HFF-Myc (cell line): Measurements from ENCODE around the gene OR6F1.
"Not testable (repeated sequence)": the region's sequence is repeated elsewhere in the genome, so short reads cannot be mapped to it uniquely, and the experiment has no call there.

Experiments
- DNase-seq: peaks from one replicate; pipeline ENCODE4 v3.0.0-alpha.2; 2011; ENCODE audit warnings: low read depth; ENCODE audit errors: extremely low read depth
- H3K4me3 ChIP-seq: replicated peaks from 2 replicates; pipeline ENCODE4 v1.5.1; 2011; ENCODE audit warnings: low read depth, mild to moderate bottlenecking, control low read depth, low read length
- TF ChIP-seq, protein P1 (sequence below): IDR thresholded peaks from 2 replicates; pipeline ENCODE4 v1.5.1; 2012; ENCODE audit warnings: mild to moderate bottlenecking, low read depth, low read length, control low read depth; ENCODE audit errors: missing control alignments

OR6F1 gene

DNA sequence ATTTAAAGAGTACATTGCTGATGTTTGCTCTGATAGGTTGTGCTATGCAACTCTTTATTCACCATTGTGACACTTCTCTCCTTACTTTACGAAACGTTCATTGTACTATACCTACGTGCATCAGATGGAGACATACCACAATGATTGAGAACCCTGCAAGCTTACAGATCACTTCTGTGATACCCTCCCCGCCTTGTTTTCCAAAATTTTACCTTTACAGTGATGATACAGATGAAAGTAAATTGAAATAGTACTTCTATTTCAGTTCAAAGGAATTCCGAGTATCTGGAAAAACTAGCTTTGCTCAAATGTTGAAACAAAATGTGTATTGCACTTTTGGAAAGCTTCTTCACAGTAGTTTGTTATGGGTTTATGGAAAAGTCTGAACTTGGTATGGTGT lies 25.3 kb upstream of the OR6F1 start:
- DNase-seq, result no peak
- H3K4me3 ChIP-seq, result no peak overlapping the region
- TF ChIP-seq, protein P1, sequence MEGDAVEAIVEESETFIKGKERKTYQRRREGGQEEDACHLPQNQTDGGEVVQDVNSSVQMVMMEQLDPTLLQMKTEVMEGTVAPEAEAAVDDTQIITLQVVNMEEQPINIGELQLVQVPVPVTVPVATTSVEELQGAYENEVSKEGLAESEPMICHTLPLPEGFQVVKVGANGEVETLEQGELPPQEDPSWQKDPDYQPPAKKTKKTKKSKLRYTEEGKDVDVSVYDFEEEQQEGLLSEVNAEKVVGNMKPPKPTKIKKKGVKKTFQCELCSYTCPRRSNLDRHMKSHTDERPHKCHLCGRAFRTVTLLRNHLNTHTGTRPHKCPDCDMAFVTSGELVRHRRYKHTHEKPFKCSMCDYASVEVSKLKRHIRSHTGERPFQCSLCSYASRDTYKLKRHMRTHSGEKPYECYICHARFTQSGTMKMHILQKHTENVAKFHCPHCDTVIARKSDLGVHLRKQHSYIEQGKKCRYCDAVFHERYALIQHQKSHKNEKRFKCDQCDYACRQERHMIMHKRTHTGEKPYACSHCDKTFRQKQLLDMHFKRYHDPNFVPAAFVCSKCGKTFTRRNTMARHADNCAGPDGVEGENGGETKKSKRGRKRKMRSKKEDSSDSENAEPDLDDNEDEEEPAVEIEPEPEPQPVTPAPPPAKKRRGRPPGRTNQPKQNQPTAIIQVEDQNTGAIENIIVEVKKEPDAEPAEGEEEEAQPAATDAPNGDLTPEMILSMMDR, result no peak

DNA sequence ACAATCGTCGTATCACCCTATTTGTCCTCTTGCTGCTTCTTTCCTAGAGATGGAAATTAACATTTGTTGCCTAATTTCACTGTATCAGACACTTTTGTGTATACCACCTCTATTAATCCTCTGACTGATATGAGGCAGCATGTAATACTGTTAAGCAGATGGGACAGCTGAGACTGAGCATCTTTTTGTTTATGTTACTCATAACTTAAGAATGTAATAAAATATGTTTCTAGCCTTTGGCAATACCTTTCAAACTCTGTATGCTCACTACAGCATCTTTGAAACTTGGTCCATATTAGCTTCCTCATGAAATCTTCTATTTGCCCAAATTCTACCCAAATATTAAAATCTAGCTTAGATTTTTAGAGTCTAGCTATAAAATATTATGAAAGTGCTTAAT lies 24.3 kb upstream of the OR6F1 start:
- H3K4me3 ChIP-seq, result no peak overlapping the region
- TF ChIP-seq, protein P1, result no peak
- no peak for DNase-seq

DNA sequence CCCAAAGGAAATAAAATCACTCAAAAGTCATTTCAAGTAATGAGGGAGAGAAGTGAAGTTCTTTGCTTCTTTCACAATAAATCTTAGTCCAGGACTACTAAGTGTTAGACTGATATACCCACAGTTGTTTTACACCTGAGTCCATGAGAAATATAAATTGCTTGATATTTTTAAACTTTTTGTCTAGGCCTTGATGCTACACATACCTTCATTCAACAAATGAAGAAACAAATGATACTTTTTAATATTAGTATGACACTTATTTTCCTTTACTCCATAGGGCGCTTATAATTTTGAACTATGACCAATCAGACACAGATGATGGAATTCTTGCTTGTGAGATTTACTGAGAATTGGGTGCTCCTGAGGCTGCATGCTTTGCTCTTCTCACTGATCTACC lies 21.9 kb upstream of the OR6F1 start, which contains the start of gene OR14K1:
TSS of gene OR14K1 (plus strand) at position 301 of the 400 bp plus-strand sequence. CDS start at position 301, 0 bp downstream.
- H3K4me3 ChIP-seq, result no peak within 1 kb of the TSS
- no peak for DNase-seq
- TF ChIP-seq, protein P1, result no peak

DNA sequence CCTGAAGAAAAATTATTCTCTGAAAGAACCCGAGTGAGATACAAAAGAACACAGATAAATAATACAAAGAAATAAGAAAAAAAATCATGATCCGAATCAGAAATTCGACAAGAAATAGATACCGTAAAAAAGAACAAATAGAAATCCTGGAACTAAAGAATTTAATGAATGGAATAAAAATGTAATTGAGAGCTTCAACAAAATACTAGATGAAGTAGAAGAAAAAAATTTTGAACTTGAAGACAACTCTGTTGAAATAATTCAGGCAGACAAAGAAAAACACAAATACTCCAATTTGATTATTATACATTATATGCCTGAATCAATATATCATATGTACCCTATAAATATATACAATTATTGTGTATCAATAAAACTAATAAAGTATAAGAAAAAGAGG lies 4.8 kb upstream of the OR6F1 start:
- DNase-seq, result no peak
- H3K4me3 ChIP-seq, result no peak overlapping the region
- TF ChIP-seq, protein P1, result no peak

DNA sequence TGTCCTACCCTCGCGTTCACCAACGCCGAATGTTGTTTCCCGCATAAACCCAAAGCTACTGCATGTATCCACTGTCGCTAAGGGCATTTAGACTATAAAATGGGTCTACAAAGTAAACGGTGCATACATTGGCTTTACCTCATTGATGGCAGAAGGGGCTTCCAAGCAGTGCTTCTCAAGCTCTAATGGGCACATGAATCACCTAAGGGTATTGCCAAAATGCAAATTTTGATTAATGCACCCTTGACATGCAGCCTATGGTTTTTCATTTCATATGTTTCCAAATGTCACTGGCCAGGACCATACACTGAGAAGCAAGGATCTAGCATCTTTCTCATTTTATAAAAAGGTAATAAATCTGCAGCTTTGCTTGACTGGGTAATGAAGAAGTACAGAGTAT lies 2.7 kb downstream of the OR6F1 start:
- TF ChIP-seq, protein P1, result no peak

DNA sequence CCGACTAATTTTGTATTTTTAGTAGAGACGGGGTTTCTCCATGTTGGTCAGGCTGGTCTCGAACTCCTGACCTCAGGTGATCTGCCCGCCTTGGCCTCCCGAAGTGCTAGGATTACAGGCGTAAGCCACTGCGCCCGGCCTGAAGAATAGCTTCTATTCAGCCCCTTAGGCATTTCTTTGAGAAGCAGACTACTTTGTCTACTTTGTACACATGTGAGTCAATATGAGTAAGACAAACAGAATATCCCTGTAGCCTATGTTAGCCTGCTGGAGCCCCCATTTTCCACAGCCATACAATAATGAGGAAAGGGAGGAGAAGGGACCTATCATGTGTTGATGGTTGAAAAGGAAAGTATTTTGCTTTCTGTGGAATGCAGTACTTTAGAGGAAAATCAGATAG lies 5.8 kb downstream of the OR6F1 start:
- not testable (repeated sequence) for H3K4me3 ChIP-seq, DNase-seq

More for the DNA sequence above, 2.7 kb downstream of the OR6F1 start:
- H3K4me3 ChIP-seq, result no peak overlapping the region
- no peak for DNase-seq

DNA sequence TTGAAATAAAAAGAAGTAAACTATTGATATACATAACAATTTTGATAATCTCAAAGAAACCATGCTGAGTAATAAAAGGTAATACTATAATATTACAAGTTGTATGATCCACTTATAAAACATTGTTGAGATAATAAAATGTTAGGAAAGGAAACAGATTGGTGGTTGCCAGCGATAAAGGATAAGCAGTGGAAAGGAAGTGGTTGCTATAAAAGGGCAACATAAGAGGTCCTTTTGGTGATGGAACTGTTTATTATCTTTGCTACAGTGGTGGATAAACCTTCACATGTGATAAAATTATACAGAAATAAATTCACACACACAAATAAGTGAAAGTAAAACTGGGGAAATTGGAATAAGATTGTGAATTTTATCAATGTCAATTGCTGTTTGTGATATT lies 15.1 kb downstream of the OR6F1 start:
- H3K4me3 ChIP-seq, result no peak overlapping the region
- no peak for DNase-seq
- TF ChIP-seq, protein P1, result no peak
